Naive B cell (primary cell): ENCODE results near the gene CD40LG. TPM values are rescaled to one million over a fixed set of nuclear protein-coding genes. Genes with fewer than 3 reads are reported as not detected.

ENCODE experiments used
- ATAC-seq, 2 donors: fragments of 150-1000 bp; cut with Tn5 transposase; 2 replicates each; pipeline ENCODE4 v1.10.0; 2021; ENCODE audit warnings: low read depth in 2 of 2, mild to moderate bottlenecking in 2 of 2, moderate library complexity in 2 of 2
- DNase-seq: peaks from one replicate; pipeline ENCODE4 v3.0.0; 2022
- H3K27ac Mint-ChIP-seq, 6 donors: one replicate each; pipeline ENCODE4 v1.8.0; 2020 to 2022; ENCODE audit warnings: mild to moderate bottlenecking in 6 of 6, mixed read lengths in 6 of 6, moderate library complexity in 5 of 6, inconsistent platforms in 2 of 6
- H3K27me3 Mint-ChIP-seq, 3 donors: one replicate each; pipeline ENCODE4 v1.8.0; 2021 to 2022; ENCODE audit warnings: mixed read lengths in 3 of 3, mild to moderate bottlenecking in 1 of 3
- H3K36me3 Mint-ChIP-seq, 2 donors: one replicate each; pipeline ENCODE4 v1.8.0; 2020 to 2022; ENCODE audit warnings: mixed read lengths in 2 of 2, inconsistent platforms in 1 of 2, mild to moderate bottlenecking in 1 of 2
- H3K4me1 Mint-ChIP-seq, 3 donors: one replicate each; pipeline ENCODE4 v1.8.0; 2020 to 2022; ENCODE audit warnings: mixed read lengths in 3 of 3, inconsistent platforms in 1 of 3, mild to moderate bottlenecking in 1 of 3, moderate library complexity in 1 of 3
- H3K4me3 Mint-ChIP-seq, 8 donors: one replicate each; pipeline ENCODE4 v1.8.0; 2020 to 2022; ENCODE audit warnings: mild to moderate bottlenecking in 8 of 8, mixed read lengths in 8 of 8, moderate library complexity in 8 of 8, inconsistent platforms in 2 of 8
- H3K9me3 Mint-ChIP-seq, 7 donors: one replicate each; pipeline ENCODE4 v1.8.0; 2020 to 2022; ENCODE audit warnings: mixed read lengths in 7 of 7, mild to moderate bottlenecking in 5 of 7, inconsistent platforms in 2 of 7, moderate library complexity in 1 of 7
- polyA plus RNA-seq, 6 donors: library from polyadenylated mRNA; unstranded; fragments of 300-500 nt; fragmentation: Illumina TruSeq; gene quantifications; one replicate each; pipeline ENCODE4 v1.2.3, GENCODE V29; 2021; ENCODE audit warnings: low read depth in 6 of 6

The CD40LG gene
- polyA plus RNA-seq, 6 donors from 2014 or later = 0.32 TPM; not detected in 5

DNA sequence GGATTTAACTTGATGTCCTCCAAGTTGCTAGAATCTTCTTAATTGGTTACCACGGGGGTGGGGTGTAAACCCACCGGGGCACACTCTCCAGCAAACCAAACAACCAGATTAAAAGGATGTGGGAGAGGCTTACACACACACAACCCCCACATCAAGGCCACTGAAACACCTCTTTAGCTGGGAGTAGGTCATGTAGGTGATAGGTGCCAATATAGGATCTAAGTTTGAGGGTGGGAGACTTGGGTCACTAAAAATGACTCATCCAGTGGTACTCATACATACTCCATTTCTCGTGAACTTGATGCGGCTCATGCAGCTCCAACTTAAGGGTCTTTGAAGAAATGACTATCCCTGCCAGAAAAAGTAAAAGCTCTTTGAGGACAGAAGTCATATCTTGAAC is 20.5 kb upstream of the CD40LG start:
- no peaks in the 10 kb centered on the region for H3K27me3 Mint-ChIP-seq
- no peak overlapping the region for H3K4me3 Mint-ChIP-seq
- H3K9me3 Mint-ChIP-seq = peaks cover 0 to 2% (median 0%) of the 10 kb centered on the region in 7 donors
- peaks cover 0 to 7% of the 10 kb centered on the region in 2 donors for H3K36me3 Mint-ChIP-seq
- no peak for DNase-seq
- no peak overlapping the region for H3K27ac Mint-ChIP-seq
- H3K4me1 Mint-ChIP-seq = no peaks in the 10 kb centered on the region
- no peak for ATAC-seq

DNA sequence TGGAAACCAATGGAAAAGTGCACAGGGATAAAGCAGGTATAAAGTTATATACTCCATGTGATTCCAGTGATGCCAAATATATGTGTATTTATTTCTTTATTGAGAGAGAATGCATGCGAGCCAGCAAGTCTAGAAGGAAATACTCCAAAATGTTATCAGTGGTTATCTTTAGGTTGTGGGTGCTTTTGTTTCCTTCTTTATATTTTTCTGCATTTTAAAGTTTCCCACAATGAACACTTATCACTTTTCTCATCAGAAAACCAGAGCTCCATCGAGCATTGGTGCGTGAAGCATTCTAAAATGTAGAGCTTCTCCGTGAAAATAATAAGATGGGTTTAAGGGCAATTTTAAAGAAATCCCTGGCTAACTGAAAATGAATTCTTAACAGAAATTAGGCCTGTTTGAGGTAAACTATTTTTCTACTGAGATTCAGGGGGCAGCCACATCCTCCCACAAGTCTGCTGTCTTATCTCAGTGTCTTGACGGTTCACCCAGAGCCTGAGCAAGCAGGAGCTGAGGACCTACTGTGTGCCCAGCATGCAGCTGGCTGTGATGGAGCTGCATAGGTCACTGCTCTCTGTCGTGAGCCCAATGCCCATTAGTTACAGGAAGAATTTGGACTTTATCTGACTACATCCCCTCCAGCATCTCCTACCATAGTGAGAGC is 18.7 kb upstream of the CD40LG start:
- ATAC-seq = no peak
- Mint-ChIP-seq H3K4me1 (no peaks in the 10 kb centered on the region), H3K27ac (peak overlapping the region in 1 of 6 donors; percentile 37), H3K4me3 (no peak overlapping the region), H3K27me3 (no peaks in the 10 kb centered on the region), H3K9me3 (peaks cover 0 to 4% (median 0%) of the 10 kb centered on the region in 7 donors), H3K36me3 (peaks cover 0 to 7% of the 10 kb centered on the region in 2 donors)
- no peak for DNase-seq

DNA sequence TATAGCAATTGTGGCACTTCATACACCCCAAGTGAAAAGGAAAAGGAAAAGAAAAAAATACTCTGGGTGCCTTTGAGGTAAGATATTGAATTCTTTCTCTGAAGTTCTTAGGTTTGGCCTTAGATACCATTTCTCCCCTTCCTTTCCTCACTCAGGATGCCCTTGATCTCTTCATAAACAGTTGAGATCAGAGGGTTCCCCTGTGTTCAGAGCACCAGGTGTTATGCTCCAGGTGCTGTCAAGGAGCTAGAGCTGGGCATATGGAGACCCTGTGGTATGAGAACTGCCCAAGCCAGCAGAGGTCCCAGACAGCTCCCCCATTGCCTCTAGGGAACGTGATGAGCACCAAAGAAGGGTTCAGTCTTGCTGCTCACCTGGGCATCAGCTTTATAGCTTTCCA is 17.1 kb upstream of the CD40LG start:
- Mint-ChIP-seq H3K36me3 (no peaks in the 10 kb centered on the region), H3K4me3 (no peak overlapping the region), H3K4me1 (peaks cover 4 to 9% (median 7%) of the 10 kb centered on the region in 3 donors), H3K27me3 (no peaks in the 10 kb centered on the region), H3K27ac (no peak overlapping the region), H3K9me3 (peaks cover 0 to 4% (median 0%) of the 10 kb centered on the region in 7 donors)
- no peak for DNase-seq
- ATAC-seq = no peak

DNA sequence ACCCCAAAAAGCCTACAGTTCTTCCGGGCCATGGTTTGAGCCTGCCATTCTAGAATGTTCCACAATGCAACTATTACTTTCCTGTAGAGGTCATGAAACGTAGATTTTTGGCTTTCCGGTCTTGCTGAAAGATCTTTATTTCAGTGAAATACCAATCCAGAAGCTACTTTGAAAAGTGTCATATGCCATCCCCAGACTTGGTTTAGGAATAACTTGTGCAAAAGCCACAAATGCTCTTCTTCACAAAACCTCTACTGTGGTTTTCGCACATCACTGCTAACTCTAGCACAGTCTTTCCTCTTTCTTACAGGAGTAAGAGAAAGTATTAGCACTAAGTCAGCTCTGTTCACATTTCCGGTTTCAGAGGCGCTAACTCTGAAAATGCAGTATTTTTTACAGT is 12.7 kb upstream of the CD40LG start:
- ATAC-seq = no peak
- peaks cover 7 to 9% (median 8%) of the 10 kb centered on the region in 3 donors for H3K4me1 Mint-ChIP-seq
- H3K27me3 Mint-ChIP-seq = no peaks in the 10 kb centered on the region
- peaks cover 0 to 8% of the 10 kb centered on the region in 2 donors for H3K36me3 Mint-ChIP-seq
- H3K4me3 Mint-ChIP-seq = no peak overlapping the region
- peak overlapping the region in 1 of 6 donors; percentile 9 for H3K27ac Mint-ChIP-seq
- H3K9me3 Mint-ChIP-seq = peaks cover 0 to 4% (median 0%) of the 10 kb centered on the region in 7 donors
- no peak for DNase-seq

DNA sequence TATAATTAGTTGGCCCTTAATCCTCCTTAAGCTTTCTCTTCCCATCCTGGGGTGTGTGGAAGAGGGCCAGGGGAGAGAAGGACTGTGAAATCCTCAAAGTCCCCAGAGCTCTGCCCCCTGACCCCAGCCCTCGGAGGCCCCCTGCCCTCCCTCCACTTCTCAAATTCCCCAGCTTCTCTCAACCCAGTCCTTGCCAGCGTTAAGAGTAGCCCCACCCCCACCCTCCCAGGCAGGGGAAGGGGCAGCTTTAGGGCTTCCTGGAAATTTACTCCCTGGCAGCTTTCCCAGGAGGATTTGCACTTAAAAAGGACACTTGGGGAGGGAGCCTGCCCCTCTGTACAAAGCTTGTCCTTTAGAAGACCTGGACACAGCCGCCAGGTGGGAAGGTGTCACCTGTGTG is 11.8 kb upstream of the CD40LG start:
- H3K27me3 Mint-ChIP-seq = no peaks in the 10 kb centered on the region
- DNase-seq = no peak
- no peak overlapping the region for H3K4me3 Mint-ChIP-seq
- peaks cover 0 to 4% (median 0%) of the 10 kb centered on the region in 7 donors for H3K9me3 Mint-ChIP-seq
- no peak for ATAC-seq
- H3K36me3 Mint-ChIP-seq = peaks cover 0 to 8% of the 10 kb centered on the region in 2 donors
- H3K27ac Mint-ChIP-seq = no peak overlapping the region
- H3K4me1 Mint-ChIP-seq = peaks cover 7 to 9% (median 8%) of the 10 kb centered on the region in 3 donors

DNA sequence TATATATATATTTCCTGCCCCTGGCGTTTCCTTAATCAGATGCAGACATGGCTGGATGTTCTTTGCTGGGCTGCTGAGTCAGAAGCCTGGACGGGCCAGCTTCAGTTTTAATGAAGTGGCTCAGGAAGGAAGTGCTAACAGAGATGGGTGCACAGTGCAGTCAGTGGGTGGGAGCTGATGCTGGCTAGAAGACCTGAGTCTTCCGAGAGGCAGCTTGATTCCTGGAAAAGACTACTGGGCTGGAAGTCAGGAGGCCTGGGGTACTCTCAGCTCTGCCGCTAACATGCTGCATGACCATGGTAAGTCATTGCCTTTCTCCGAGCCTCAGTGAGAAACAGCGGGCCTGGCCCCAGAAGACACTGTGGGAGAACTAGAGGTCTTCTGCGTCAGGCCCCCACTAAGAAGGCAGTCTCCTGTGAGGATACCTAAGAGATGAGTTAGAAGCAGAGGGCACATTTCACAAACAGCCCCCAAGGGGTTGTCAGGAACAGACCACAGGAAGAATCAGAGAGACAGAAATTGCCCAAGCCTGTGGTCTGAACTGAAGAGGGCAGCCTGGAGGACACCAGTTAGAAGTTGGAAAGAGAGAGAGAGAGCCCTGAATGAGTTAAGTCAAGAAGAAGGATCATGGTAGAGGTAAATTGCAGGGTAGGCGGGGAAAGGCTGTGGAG is 8.3 kb upstream of the CD40LG start:
- DNase-seq (no peak), ATAC-seq (no peak)
- Mint-ChIP-seq H3K4me3 (no peak overlapping the region), H3K27ac (peak overlapping the region in 2 of 6 donors; percentile 56 to 75), H3K4me1 (peaks cover 7 to 9% (median 8%) of the 10 kb centered on the region in 3 donors), H3K36me3 (peaks cover 0 to 8% of the 10 kb centered on the region in 2 donors), H3K9me3 (peaks cover 0 to 1% (median 0%) of the 10 kb centered on the region in 7 donors), H3K27me3 (no peaks in the 10 kb centered on the region)

DNA sequence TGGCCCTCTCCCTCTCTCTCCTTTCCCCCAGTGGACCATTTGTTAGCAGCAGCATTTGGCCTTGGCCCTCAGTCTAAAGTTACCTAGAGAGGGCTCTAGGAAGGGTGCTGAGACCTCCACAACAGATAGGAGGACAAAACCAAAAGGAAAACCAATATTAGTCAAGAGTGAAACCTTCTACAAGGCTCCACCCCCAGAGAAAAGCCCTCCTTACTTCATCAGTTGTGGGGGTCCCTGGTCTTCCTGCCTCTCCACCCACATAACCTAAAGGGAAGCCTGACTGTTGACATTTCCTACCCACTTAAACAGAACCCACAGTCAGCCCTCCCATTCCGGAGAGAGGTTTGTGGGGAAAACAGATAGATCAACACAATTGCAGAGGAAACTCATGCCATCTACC is 4.7 kb upstream of the CD40LG start:
- ATAC-seq (no peak), DNase-seq (no peak)
- no peak overlapping the region for H3K4me3 Mint-ChIP-seq
- H3K4me1 Mint-ChIP-seq = peaks cover 0 to 3% (median 0%) of the 10 kb centered on the region in 3 donors
- H3K9me3 Mint-ChIP-seq = peaks cover 0 to 4% (median 0%) of the 10 kb centered on the region in 7 donors
- H3K36me3 Mint-ChIP-seq = peaks cover 0 to 8% of the 10 kb centered on the region in 2 donors
- no peaks in the 10 kb centered on the region for H3K27me3 Mint-ChIP-seq
- no peak overlapping the region for H3K27ac Mint-ChIP-seq

DNA sequence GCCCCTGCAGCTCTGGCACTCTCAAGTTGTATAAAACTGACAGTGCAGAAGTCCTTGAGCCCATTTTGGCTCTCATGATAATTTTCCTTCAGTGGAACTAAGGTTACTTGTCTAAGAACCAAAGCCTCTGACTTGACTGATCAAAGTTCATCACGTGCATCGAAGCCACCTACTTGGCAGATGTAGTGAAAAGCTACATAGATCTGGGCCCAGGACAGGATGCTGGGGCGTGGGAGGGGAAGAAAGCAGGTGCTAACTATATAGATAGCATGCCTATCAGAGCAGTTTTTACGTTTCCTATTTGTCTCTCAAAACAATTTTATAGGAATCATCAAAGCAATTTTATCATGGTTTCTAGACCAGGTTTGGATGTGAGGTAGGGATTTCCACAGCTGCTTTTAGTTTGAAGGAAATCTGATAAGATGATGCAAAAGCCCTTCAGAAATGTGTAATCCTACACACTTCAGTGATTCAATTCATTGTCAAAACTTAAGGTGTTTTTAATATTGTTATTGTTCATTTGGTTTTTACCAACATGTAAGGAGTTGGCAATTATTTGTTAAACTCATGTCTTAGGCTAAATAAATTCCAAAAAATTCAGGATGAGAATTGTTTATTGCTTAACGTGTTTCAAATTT is 1.2 kb upstream of the CD40LG start:
- ATAC-seq = no peak
- Mint-ChIP-seq H3K27me3 (no peaks in the 10 kb centered on the region), H3K36me3 (peaks cover 0 to 6% of the 10 kb centered on the region in 2 donors), H3K4me3 (peak overlapping the region in 1 of 8 donors; percentile 2), H3K9me3 (peaks cover 0 to 4% (median 0%) of the 10 kb centered on the region in 7 donors), H3K4me1 (no peaks in the 10 kb centered on the region), H3K27ac (no peak overlapping the region)
- DNase-seq = no peak

DNA sequence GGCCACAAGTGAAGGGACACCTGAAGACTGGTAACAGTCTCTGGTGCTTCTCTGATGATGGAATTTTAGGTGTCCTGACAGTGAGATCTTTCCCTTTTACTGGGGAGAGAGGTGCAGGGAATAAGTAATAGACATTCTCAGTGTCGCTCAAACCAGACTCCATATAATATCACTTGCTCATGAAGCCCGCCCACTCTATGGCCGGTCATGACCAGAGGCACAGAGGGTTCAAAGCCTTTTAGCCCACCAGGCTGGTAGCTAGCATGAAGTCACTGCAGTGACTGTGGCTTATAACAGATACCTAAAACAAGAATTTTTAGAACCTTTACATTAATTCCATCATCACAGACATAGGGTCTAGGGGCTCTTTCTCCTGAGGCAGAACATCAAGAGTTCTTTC is 2.9 kb downstream of the CD40LG start:
- H3K27ac Mint-ChIP-seq = no peak overlapping the region
- no peak for ATAC-seq

DNA sequence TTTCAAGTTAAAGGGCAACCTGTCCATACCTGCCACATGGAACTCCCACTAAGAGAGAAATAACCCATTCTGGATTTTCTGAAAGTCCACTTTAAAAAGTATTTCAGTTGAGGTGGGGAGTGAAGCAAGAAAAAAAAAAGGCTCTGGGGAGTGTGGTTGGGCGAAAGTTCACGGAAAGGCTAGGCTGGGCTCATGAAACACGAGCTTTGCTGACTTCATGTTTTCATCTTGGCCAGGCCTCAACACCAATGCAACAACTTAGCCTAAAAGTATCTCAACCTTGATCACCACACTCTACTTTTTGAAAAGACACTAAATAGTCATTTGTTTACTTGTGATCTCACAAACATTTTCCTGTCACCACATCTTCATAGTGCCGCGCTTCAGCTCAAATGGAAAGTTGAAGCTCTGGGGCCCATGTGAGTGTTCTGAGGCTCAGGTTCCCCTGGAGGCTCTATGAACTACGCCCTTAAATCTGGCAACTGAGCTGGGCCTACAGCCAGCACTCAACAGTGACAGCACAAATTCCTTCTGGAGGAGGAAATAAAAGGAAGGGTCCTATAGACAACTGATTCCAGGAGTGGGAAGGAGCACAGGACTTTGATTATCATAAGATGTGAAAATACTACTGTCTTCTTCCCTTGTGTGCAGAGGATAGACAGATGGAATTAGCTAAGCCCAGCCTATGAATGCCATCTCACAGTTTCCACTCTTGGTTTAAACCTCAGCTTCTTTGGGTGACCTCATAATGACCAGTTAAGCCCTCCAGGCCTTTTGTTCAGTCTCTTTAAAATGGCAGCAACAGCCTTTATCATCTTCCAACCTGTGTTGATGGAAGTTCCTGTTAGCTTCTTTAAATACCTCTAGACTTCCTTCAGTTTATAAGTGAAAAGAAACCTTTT is 5.1 kb downstream of the CD40LG start:
- no peak for ATAC-seq
- H3K4me1 Mint-ChIP-seq = peaks cover 4 to 6% (median 4%) of the 10 kb centered on the region in 3 donors
- DNase-seq = no peak
- no peak overlapping the region for H3K4me3 Mint-ChIP-seq
- no peak overlapping the region for H3K27ac Mint-ChIP-seq
- peaks cover 0 to 3% (median 0%) of the 10 kb centered on the region in 7 donors for H3K9me3 Mint-ChIP-seq
- H3K27me3 Mint-ChIP-seq = no peaks in the 10 kb centered on the region
- peaks cover 0 to 6% of the 10 kb centered on the region in 2 donors for H3K36me3 Mint-ChIP-seq

More for the DNA sequence above, 2.9 kb downstream of the CD40LG start:
- Mint-ChIP-seq H3K36me3 (peaks cover 0 to 6% of the 10 kb centered on the region in 2 donors), H3K27me3 (no peaks in the 10 kb centered on the region), H3K4me1 (no peaks in the 10 kb centered on the region), H3K9me3 (no peaks in the 10 kb centered on the region), H3K4me3 (no peak overlapping the region)
- DNase-seq = no peak

DNA sequence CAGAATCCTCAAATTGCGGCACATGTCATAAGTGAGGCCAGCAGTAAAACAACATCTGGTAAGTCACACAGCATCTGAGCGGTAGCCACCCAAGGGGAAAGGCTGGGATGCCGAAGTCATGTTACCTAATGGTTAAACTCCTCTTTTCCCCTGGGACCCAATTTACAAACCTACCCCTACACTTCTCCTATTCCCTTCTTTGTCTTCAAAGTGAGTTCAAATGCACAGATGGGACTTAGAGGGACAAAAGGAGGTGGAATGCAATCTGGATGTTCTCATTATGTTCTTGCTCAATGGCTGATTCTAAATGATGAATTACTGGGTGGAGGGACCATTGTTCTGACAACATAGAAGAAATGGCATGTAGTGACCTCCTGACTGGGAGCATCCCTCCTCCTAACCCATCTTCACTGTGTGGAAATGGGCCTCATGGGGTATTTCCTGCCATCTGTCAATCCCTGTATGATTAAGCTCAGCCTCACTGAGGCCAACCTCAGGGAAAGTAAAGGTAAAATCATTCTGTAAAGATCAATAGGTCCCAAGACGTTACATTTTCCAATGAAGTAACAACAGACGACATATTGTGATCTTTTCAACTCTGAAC is 8.5 kb downstream of the CD40LG start:
- no peak for DNase-seq
- peaks cover 0 to 9% of the 10 kb centered on the region in 2 donors for H3K36me3 Mint-ChIP-seq
- no peak overlapping the region for H3K27ac Mint-ChIP-seq
- H3K9me3 Mint-ChIP-seq = peaks cover 0 to 3% (median 0%) of the 10 kb centered on the region in 7 donors
- peaks cover 4 to 15% (median 6%) of the 10 kb centered on the region in 3 donors for H3K4me1 Mint-ChIP-seq
- no peak overlapping the region for H3K4me3 Mint-ChIP-seq
- no peaks in the 10 kb centered on the region for H3K27me3 Mint-ChIP-seq
- no peak for ATAC-seq

DNA sequence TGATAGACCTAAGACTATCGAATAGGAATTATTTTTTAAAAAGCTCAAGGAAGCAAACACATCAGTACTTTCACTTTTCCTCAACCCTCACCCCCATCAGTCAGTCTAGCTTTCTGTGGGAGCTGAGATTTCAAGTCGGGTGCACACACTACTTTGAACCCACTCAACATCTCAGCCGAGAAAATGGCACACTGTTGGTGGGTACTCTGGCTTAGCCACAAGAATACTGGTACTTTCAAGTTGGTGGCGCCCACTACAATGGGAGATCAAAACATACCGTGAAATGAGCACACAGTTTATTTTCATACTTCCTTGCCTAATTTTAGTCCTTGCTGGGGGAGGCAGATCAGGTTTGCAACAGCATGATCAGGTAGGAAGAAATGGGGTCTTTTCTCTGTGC is 10.2 kb downstream of the CD40LG start:
- H3K27ac Mint-ChIP-seq = peak overlapping the region in 2 of 6 donors; percentile 36 to 77
- peaks cover 0 to 6% (median 0%) of the 10 kb centered on the region in 7 donors for H3K9me3 Mint-ChIP-seq
- DNase-seq (no peak), ATAC-seq (no peak)
- peaks cover 0 to 9% of the 10 kb centered on the region in 2 donors for H3K36me3 Mint-ChIP-seq
- H3K4me1 Mint-ChIP-seq = peaks cover 4 to 17% (median 6%) of the 10 kb centered on the region in 3 donors
- peak overlapping the region in 3 of 8 donors; percentile 18 to 63 (median 61) for H3K4me3 Mint-ChIP-seq
- no peaks in the 10 kb centered on the region for H3K27me3 Mint-ChIP-seq
